ENCODE measurements around the gene USP32.

Gene USP32

DNA sequence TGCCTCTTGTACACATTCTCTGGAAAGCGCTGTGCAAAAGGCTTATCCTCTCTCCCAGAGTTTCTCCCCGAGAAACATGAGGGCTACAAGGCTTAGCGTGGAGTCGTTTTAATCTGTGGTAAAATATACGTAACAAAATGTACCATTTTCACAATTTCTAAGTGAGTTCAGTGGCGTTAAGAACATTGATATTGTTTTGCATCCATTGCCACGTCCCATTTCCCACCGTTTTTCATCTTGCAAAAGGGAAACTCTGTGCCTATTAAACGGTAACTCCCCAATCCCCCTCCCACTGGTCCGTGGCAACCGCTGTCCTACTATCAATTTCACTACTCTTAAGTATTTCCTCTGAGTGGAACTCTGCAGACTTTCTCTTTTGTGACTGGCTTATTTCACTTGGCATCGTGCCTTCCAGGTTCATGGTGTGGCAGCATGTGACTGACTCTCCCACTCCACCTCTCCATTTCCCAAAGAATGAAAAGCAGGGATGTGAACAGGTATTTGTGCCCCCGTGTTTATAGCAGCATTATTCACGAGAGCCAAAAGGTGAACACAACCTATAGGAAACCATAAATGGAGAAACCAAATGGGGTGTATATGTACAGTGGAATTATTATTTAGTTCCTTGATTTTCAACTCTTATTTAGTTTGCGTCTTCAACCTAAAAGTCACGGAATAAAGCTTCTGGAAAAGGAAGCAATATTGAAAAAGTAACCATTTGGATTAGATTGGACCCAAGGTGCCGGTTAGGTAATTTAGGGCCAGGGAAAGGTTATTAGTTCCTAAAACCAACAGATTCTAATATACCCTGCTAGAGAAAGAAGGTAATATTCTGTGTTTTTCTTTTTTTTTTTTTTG lies 1.1 kb upstream of the USP32 start:
- peak overlapping the region; percentile 99 for H3K9ac ChIP-seq (ENCODE audit: low read depth, low read length, poor library complexity, severe bottlenecking)
- H3K27me3 ChIP-seq (ENCODE audit: insufficient read depth, low read length, poor library complexity, severe bottlenecking), result no peaks in the 10 kb centered on the region
- peak overlapping the region; percentile 68 for H3K4me2 ChIP-seq (ENCODE audit: low read depth, low read length, poor library complexity, severe bottlenecking)
- TF ChIP-seq, protein P1, sequence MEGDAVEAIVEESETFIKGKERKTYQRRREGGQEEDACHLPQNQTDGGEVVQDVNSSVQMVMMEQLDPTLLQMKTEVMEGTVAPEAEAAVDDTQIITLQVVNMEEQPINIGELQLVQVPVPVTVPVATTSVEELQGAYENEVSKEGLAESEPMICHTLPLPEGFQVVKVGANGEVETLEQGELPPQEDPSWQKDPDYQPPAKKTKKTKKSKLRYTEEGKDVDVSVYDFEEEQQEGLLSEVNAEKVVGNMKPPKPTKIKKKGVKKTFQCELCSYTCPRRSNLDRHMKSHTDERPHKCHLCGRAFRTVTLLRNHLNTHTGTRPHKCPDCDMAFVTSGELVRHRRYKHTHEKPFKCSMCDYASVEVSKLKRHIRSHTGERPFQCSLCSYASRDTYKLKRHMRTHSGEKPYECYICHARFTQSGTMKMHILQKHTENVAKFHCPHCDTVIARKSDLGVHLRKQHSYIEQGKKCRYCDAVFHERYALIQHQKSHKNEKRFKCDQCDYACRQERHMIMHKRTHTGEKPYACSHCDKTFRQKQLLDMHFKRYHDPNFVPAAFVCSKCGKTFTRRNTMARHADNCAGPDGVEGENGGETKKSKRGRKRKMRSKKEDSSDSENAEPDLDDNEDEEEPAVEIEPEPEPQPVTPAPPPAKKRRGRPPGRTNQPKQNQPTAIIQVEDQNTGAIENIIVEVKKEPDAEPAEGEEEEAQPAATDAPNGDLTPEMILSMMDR (conservative IDR thresholded peaks at IDR 0.05; ENCODE audit: low read length), result no peak
- TF ChIP-seq EZH2phosphoT487 (IDR thresholded peaks at IDR 0.05; ENCODE audit: borderline replicate concordance), result no peak
- peaks cover 27% of the 10 kb centered on the region for H4K20me1 ChIP-seq (ENCODE audit: insufficient read depth, low read length, poor library complexity, severe bottlenecking)
- no peaks in the 10 kb centered on the region for H3K9me2 ChIP-seq (replicated peaks; ENCODE audit: low read depth, low read length)
- H3K79me2 ChIP-seq (ENCODE audit: insufficient read depth, low read length), result peaks cover 45% of the 10 kb centered on the region
- peak overlapping the region; percentile 61 for H2AFZ ChIP-seq (ENCODE audit: low read length)
- H3K36me3 ChIP-seq (ENCODE audit: insufficient read depth, low read length), result no peaks in the 10 kb centered on the region
- no peaks in the 10 kb centered on the region for H3K9me3 ChIP-seq (ENCODE audit: insufficient read depth, low read depth, low read length)
- H3K4me3 ChIP-seq (ENCODE audit: low read length, poor library complexity, severe bottlenecking), result peak overlapping the region; percentile 88
- H3K4me1 ChIP-seq (ENCODE audit: insufficient read depth, low read length, poor library complexity, severe bottlenecking), result peaks cover 39% of the 10 kb centered on the region
- no peaks in the 10 kb centered on the region for H3F3A ChIP-seq (ENCODE audit: low read depth)

DNA sequence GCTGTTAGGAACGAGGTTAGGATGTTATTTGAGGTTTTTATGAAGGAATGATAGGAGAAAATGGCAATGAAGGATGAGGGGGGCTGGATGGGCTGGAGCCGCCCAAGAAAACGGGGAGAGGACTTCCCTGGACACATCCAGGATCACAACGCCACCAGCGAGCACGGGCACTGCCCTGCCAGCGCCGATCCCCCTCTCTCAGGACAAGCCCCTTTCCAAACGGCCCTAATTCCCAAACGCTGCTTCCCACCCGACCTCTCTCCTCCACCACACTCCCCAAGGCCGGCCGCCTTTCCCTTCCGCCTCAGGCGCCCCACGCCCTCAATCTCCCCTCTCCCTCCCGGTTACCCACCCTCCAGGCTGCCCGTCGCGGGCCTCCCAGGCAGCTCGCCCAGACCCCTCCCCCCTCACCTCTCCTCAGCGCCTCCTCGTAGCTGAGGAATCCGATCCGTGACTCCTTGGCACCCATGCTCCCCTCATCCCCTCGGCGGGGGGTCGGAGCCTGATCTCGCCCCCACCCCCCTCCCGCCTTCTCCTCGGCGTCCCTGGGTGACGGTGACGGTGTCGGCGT lies 377 bp downstream of the USP32 start:
- peaks cover 60% of the 10 kb centered on the region for H3K79me2 ChIP-seq (ENCODE audit: insufficient read depth, low read length)
- TF ChIP-seq, protein P1 (conservative IDR thresholded peaks at IDR 0.05; ENCODE audit: low read length), result no peak
- TF ChIP-seq EZH2phosphoT487 (IDR thresholded peaks at IDR 0.05; ENCODE audit: borderline replicate concordance), result no peak
- H3K4me1 ChIP-seq (ENCODE audit: insufficient read depth, low read length, poor library complexity, severe bottlenecking), result peaks cover 48% of the 10 kb centered on the region

DNA sequence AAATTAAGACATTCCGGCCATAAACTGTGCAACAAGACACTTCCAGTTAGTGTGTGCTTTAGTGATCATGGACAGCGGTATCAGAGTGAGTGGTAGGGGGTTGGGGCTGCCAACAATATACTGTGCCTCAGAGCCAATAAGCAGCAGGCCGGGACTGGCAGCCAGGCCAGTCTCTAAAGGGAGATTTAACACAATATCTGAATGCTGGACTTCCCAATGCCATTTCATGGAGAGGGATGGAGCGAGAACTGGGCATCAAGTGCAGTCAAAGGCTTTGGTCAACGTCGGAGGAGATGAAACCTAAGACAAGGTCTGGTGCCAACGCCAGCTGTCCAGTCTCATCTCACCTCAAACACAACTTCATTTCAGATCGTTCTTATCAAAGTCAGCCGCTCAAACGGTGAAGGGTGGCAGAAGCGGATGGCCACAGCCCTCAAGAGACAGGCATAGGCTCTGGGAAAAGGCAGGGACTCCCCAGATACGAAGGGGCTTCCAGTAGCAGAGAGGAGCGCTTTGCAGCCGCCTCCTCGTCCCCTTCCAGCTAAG lies 935 bp downstream of the USP32 start:
- Histone ChIP-seq H3K36me3 (ENCODE audit: insufficient read depth, low read length) (no peaks in the 10 kb centered on the region), H3K4me1 (ENCODE audit: insufficient read depth, low read length, poor library complexity, severe bottlenecking) (peaks cover 53% of the 10 kb centered on the region), H3K4me2 (ENCODE audit: low read depth, low read length, poor library complexity, severe bottlenecking) (peak overlapping the region; percentile 80), H3F3A (ENCODE audit: low read depth) (no peaks in the 10 kb centered on the region), H3K9me3 (ENCODE audit: insufficient read depth, low read depth, low read length) (no peaks in the 10 kb centered on the region), H2AFZ (ENCODE audit: low read length) (peak overlapping the region; percentile 87), H3K27me3 (ENCODE audit: insufficient read depth, low read length, poor library complexity, severe bottlenecking) (no peaks in the 10 kb centered on the region), H3K9ac (ENCODE audit: low read depth, low read length, poor library complexity, severe bottlenecking) (peak overlapping the region; percentile 99), H3K9me2 (replicated peaks; ENCODE audit: low read depth, low read length) (no peaks in the 10 kb centered on the region), H3K79me2 (ENCODE audit: insufficient read depth, low read length) (peaks cover 65% of the 10 kb centered on the region), H3K4me3 (ENCODE audit: low read length, poor library complexity, severe bottlenecking) (peak overlapping the region; percentile 88), H4K20me1 (ENCODE audit: insufficient read depth, low read length, poor library complexity, severe bottlenecking) (peaks cover 41% of the 10 kb centered on the region)
- no peak for TF ChIP-seq EZH2phosphoT487 (IDR thresholded peaks at IDR 0.05; ENCODE audit: borderline replicate concordance)
- TF ChIP-seq, protein P1 (conservative IDR thresholded peaks at IDR 0.05; ENCODE audit: low read length), result no peak

More for the DNA sequence above, 377 bp downstream of the USP32 start:
- Histone ChIP-seq H3K9ac (ENCODE audit: low read depth, low read length, poor library complexity, severe bottlenecking) (peak overlapping the region; percentile 99), H3K4me3 (ENCODE audit: low read length, poor library complexity, severe bottlenecking) (peak overlapping the region; percentile 88), H3K36me3 (ENCODE audit: insufficient read depth, low read length) (no peaks in the 10 kb centered on the region), H3F3A (ENCODE audit: low read depth) (no peaks in the 10 kb centered on the region), H2AFZ (ENCODE audit: low read length) (peak overlapping the region; percentile 87), H3K4me2 (ENCODE audit: low read depth, low read length, poor library complexity, severe bottlenecking) (peak overlapping the region; percentile 80), H3K27me3 (ENCODE audit: insufficient read depth, low read length, poor library complexity, severe bottlenecking) (no peaks in the 10 kb centered on the region), H4K20me1 (ENCODE audit: insufficient read depth, low read length, poor library complexity, severe bottlenecking) (peaks cover 39% of the 10 kb centered on the region), H3K9me3 (ENCODE audit: insufficient read depth, low read depth, low read length) (no peaks in the 10 kb centered on the region), H3K9me2 (replicated peaks; ENCODE audit: low read depth, low read length) (no peaks in the 10 kb centered on the region)

Data from Loucy (cell line).